ENCODE results near the gene NELL1. TPM values are rescaled to one million over a fixed set of nuclear protein-coding genes. Genes with fewer than 3 reads are reported as not detected.

The NELL1 gene
- total RNA-seq, 1 donor from 2014 or later: not detected

DNA sequence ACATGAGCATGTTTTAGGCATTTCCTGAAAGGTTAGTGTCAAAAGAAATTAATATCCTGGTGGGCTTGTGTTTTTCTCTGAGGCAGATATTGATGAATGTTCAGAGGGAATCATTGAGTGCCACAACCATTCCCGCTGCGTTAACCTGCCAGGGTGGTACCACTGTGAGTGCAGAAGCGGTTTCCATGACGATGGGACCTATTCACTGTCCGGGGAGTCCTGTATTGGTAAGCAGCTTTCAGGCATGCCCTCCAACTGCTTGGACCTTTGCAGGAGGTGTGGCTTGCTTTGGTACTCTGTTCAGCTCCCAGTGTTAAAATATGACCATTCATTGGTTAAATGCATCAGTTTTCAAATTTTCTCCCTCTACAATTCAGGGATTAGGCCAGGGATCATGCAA lies 864.9 kb downstream of the NELL1 start:
- Mint-ChIP-seq H3K36me3 (ENCODE audit: unreplicated experiment) (no peaks in the 10 kb centered on the region), H3K4me1 (ENCODE audit: unreplicated experiment) (no peaks in the 10 kb centered on the region), H3K27me3 (ENCODE audit: unreplicated experiment) (no peaks in the 10 kb centered on the region), H3K9me3 (ENCODE audit: unreplicated experiment) (no peaks in the 10 kb centered on the region), H3K4me3 (ENCODE audit: unreplicated experiment) (no peak overlapping the region), H3K27ac (ENCODE audit: unreplicated experiment) (no peak overlapping the region)
- no peak for DNase-seq (ENCODE audit: extremely low spot score, unreplicated experiment)
- TF ChIP-seq, protein P1, sequence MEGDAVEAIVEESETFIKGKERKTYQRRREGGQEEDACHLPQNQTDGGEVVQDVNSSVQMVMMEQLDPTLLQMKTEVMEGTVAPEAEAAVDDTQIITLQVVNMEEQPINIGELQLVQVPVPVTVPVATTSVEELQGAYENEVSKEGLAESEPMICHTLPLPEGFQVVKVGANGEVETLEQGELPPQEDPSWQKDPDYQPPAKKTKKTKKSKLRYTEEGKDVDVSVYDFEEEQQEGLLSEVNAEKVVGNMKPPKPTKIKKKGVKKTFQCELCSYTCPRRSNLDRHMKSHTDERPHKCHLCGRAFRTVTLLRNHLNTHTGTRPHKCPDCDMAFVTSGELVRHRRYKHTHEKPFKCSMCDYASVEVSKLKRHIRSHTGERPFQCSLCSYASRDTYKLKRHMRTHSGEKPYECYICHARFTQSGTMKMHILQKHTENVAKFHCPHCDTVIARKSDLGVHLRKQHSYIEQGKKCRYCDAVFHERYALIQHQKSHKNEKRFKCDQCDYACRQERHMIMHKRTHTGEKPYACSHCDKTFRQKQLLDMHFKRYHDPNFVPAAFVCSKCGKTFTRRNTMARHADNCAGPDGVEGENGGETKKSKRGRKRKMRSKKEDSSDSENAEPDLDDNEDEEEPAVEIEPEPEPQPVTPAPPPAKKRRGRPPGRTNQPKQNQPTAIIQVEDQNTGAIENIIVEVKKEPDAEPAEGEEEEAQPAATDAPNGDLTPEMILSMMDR (IDR thresholded peaks at IDR 0.05): no peak

DNA sequence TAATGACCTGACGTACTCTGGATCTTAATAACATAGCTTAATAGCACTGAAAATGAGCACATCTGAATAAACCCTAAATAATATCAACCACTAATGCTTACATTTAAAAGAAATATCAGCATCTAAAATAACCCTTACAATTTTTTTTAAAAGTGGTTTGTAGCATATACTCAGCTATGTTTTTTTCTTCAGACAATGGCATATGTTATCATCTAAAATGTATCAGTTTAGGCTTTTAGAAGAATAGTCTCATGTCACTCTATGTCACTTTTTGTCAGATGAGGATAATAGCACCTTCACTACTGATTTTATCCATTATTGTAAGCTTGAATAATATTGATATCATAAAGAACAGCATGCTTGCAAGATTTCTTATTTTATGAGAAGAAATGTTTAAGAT lies 868.6 kb downstream of the NELL1 start:
- TF ChIP-seq, protein P1 (IDR thresholded peaks at IDR 0.05): no peak
- Mint-ChIP-seq H3K4me3 (ENCODE audit: unreplicated experiment) (no peak overlapping the region), H3K27ac (ENCODE audit: unreplicated experiment) (no peak overlapping the region), H3K4me1 (ENCODE audit: unreplicated experiment) (no peaks in the 10 kb centered on the region), H3K27me3 (ENCODE audit: unreplicated experiment) (no peaks in the 10 kb centered on the region), H3K36me3 (ENCODE audit: unreplicated experiment) (no peaks in the 10 kb centered on the region), H3K9me3 (ENCODE audit: unreplicated experiment) (no peaks in the 10 kb centered on the region)
- DNase-seq (ENCODE audit: extremely low spot score, unreplicated experiment): no peak

DNA sequence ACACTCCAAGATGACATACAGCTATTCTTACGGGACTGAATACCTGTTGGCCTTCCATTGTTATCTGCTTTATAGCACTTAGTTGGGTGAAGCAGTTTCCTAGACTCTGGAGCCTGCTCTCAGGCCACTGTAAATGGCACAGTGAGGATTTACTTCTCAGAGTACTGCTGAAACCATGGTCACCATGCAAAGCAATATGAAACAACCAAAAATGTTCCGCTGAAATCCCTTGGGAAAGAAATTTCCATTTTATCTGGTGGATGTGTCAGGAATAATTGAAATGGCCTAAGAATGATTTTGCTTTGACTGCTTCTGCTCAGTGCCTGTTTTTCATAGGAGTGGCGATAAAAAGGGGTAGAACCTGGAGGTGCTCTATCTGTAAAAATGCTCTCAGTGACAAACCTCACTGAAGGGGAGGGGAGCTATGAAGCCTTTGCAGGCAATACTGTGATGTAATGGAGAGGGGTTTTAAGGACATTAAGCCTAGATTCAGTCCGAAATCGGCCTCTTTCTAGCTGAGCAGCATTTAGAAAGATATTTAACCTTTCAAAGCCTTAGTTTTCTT lies 871.9 kb downstream of the NELL1 start:
- H3K36me3 Mint-ChIP-seq (ENCODE audit: unreplicated experiment): no peaks in the 10 kb centered on the region
- H3K9me3 Mint-ChIP-seq (ENCODE audit: unreplicated experiment): no peaks in the 10 kb centered on the region
- H3K27ac Mint-ChIP-seq (ENCODE audit: unreplicated experiment): no peak overlapping the region
- DNase-seq (ENCODE audit: extremely low spot score, unreplicated experiment): no peak
- no peaks in the 10 kb centered on the region for H3K4me1 Mint-ChIP-seq (ENCODE audit: unreplicated experiment)
- no peak overlapping the region for H3K4me3 Mint-ChIP-seq (ENCODE audit: unreplicated experiment)
- TF ChIP-seq, protein P1 (IDR thresholded peaks at IDR 0.05): no peak
- no peaks in the 10 kb centered on the region for H3K27me3 Mint-ChIP-seq (ENCODE audit: unreplicated experiment)

GRCh38 chr11:21543901-21544300 lies 874.5 kb downstream of the NELL1 start:
- Mint-ChIP-seq H3K4me1 (ENCODE audit: unreplicated experiment) (no peaks in the 10 kb centered on the region), H3K9me3 (ENCODE audit: unreplicated experiment) (no peaks in the 10 kb centered on the region), H3K4me3 (ENCODE audit: unreplicated experiment) (no peak overlapping the region), H3K36me3 (ENCODE audit: unreplicated experiment) (no peaks in the 10 kb centered on the region), H3K27me3 (ENCODE audit: unreplicated experiment) (no peaks in the 10 kb centered on the region), H3K27ac (ENCODE audit: unreplicated experiment) (no peak overlapping the region)
- no peak for DNase-seq (ENCODE audit: extremely low spot score, unreplicated experiment)
- TF ChIP-seq, protein P1 (IDR thresholded peaks at IDR 0.05): no peak

DNA sequence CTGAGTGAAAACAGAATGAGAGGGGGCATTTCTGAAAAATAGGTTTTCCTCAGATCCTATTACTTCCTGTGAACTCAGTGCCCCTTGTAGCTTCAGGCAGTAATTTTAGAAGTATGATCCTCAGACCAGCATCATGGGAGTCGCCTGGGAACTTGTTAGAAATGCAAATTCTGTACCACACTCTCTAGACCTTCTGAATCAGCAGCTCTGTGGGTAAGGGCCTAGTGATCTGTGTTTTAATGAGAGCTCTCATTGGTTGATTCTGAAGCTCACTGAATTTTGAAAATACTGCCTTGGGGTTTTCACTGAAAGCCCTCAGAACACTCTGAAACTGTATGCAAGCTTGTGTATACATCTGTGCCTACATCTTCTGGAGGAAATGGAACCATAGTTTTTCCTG lies 876.3 kb downstream of the NELL1 start:
- Mint-ChIP-seq H3K4me1 (ENCODE audit: unreplicated experiment) (no peaks in the 10 kb centered on the region), H3K4me3 (ENCODE audit: unreplicated experiment) (no peak overlapping the region), H3K27me3 (ENCODE audit: unreplicated experiment) (no peaks in the 10 kb centered on the region), H3K36me3 (ENCODE audit: unreplicated experiment) (no peaks in the 10 kb centered on the region), H3K27ac (ENCODE audit: unreplicated experiment) (no peak overlapping the region), H3K9me3 (ENCODE audit: unreplicated experiment) (peaks cover 5% of the 10 kb centered on the region)
- TF ChIP-seq, protein P1 (IDR thresholded peaks at IDR 0.05): no peak
- DNase-seq (ENCODE audit: extremely low spot score, unreplicated experiment): no peak

Measured in osteocyte (in vitro differentiated cells).